ENCODE measurements around the gene TRIM66. TPM values are rescaled to one million over a fixed set of nuclear protein-coding genes. Genes with fewer than 3 reads are reported as not detected.
A peak's percentile ranks its signal among the peaks of the same experiment; 100 is the strongest.

Gene TRIM66
- total RNA-seq, 2 donors from 2014 or later: 2.8 to 10.5 TPM

DNA sequence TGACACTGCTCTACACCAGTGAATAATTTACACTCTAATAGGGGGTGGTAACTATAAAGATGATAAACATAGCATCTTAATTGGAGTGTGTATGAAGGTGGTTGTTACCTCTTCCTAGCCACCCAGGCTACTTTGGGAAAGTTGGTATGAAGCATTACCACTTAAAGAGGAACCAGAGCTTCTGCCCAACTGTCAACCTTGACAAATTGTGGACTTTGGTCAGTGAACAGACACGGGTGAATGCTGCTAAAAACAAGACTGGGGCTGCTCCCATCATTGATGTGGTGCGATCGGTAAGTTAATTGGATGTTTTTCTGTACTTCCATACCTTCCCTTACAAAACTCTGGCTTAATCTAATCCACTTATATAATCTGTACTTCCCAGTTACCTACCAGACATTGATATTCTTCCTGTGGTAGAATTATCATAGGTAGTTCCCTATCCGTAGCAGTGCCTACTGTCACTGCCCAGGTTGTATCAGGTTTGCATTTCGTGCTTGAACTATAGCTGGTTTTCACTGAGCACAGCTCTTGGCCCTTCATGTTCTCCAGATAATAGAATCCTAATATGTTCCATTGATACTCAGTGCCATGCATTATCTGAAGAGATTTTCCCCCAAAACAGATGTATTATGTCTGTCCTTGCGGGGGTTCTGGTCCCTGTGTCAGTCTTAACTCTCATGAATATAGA lies 2.3 kb upstream of the TRIM66 start:
- H3K9me3 ChIP-seq: no peaks in the 10 kb centered on the region
- no peaks in the 10 kb centered on the region for H3K27me3 ChIP-seq (replicated peaks; ENCODE audit: insufficient read depth)
- H3K27ac ChIP-seq: no peak overlapping the region
- peaks cover 0 to 19% of the 10 kb centered on the region in 2 donors for H3K36me3 ChIP-seq
- intact Hi-C loops (cut with DNase I): loop anchor here (5.0 kb wide), 2 partner anchors 128 to 278 kb away; partner anchors contain the start of gene TMEM9B
- no peak for TF ChIP-seq POLR2AphosphoS5 (IDR thresholded peaks at IDR 0.05)
- TF ChIP-seq, protein P1, sequence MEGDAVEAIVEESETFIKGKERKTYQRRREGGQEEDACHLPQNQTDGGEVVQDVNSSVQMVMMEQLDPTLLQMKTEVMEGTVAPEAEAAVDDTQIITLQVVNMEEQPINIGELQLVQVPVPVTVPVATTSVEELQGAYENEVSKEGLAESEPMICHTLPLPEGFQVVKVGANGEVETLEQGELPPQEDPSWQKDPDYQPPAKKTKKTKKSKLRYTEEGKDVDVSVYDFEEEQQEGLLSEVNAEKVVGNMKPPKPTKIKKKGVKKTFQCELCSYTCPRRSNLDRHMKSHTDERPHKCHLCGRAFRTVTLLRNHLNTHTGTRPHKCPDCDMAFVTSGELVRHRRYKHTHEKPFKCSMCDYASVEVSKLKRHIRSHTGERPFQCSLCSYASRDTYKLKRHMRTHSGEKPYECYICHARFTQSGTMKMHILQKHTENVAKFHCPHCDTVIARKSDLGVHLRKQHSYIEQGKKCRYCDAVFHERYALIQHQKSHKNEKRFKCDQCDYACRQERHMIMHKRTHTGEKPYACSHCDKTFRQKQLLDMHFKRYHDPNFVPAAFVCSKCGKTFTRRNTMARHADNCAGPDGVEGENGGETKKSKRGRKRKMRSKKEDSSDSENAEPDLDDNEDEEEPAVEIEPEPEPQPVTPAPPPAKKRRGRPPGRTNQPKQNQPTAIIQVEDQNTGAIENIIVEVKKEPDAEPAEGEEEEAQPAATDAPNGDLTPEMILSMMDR (IDR thresholded peaks at IDR 0.05): no peak
- TF ChIP-seq POLR2A (IDR thresholded peaks at IDR 0.05): no peak
- peaks cover 8% of the 10 kb centered on the region for H3K4me1 ChIP-seq (replicated peaks)
- DNase-seq (ENCODE audit: low spot score): no peak
- WGBS: 84% methylated on average over 6 of the region's 6 CpGs
- H3K4me3 ChIP-seq: no peak overlapping the region

DNA sequence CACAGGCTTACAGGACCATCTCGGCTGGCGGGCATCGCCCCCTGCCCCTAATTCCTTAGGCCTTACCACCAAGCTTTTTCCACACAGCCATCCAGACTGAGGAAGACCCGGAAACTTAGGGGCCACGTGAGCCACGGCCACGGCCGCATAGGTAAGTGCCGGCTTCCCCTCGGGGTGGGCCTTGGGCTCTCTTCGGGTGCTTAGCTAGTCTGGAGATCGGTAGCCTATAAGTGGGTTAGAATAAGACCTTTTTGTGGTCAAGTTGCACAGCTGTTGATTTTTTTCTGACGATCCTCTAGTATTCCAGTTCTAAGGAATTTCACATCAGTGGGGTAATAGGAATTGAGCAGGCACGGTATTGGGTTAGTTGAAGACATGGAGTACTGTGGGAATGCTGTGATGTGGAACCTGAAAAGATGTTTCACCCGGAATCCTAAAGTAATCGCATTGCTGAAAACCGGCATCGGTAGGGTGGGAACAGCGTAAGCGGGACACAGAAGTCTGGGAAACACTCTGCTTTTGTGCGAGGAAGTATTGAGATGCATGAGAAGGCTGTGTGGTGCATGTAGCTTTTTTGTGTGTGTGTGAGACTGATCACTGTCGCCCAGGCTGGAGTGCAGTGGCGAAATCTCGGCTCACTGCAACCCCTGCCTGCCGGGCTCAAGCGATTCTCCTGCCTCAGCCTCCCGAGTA lies 796 bp upstream of the TRIM66 start:
- no peak for DNase-seq (ENCODE audit: low spot score)
- intact Hi-C loops (cut with DNase I): loop anchor here (5.0 kb wide), 2 partner anchors 129 to 279 kb away; partner anchors contain the start of gene TMEM9B

DNA sequence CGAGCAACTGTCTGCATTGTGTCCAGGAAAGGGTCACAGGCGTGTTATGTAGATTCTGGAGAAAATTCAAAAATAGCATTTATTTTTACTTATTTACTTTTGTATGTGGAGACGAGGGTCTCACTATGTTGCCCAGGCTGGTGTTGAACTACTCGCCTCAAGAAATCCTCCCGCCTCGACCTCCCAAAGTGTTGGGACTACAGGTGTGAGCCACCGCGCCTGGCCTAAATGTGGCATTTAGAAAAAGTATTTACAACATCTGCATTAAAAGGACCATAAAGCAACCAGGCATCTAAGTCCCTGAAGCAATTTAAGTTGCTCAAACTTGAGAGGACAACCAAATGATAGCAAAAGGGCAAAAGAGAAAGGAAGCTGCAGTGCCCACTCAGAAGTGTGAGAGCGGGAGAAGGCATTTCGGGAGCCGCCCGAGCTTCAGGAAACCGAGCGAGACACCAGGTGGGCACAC lies 595 bp downstream of the TRIM66 start:
- DNase-seq (ENCODE audit: low spot score): no peak
- Histone ChIP-seq H3K4me1 (replicated peaks) (peaks cover 8% of the 10 kb centered on the region), H3K4me3 (peak overlapping the region; percentile 83 to 84), H3K9me3 (no peaks in the 10 kb centered on the region), H3K27me3 (replicated peaks; ENCODE audit: insufficient read depth) (no peaks in the 10 kb centered on the region), H3K36me3 (peaks cover 0 to 19% of the 10 kb centered on the region in 2 donors), H3K27ac (peak overlapping the region; percentile 91)
- 24% methylated on average over 14 of the region's 14 CpGs for WGBS
- TF ChIP-seq POLR2AphosphoS5 (IDR thresholded peaks at IDR 0.05) (no peak), POLR2A (IDR thresholded peaks at IDR 0.05) (no peak)
- TF ChIP-seq, protein P1 (IDR thresholded peaks at IDR 0.05): no peak
- intact Hi-C loops (cut with DNase I): loop anchor here (5.0 kb wide), 2 partner anchors 130 to 280 kb away; partner anchors contain the start of gene TMEM9B

More for the DNA sequence above, 796 bp upstream of the TRIM66 start:
- no peaks in the 10 kb centered on the region for H3K9me3 ChIP-seq
- H3K27ac ChIP-seq: peak overlapping the region; percentile 91
- H3K27me3 ChIP-seq (replicated peaks; ENCODE audit: insufficient read depth): no peaks in the 10 kb centered on the region
- peak overlapping the region; percentile 83 to 84 for H3K4me3 ChIP-seq
- peaks cover 0 to 19% of the 10 kb centered on the region in 2 donors for H3K36me3 ChIP-seq
- 2% methylated on average over 27 of the region's 27 CpGs for WGBS
- TF ChIP-seq POLR2A (IDR thresholded peaks at IDR 0.05) (no peak), POLR2AphosphoS5 (IDR thresholded peaks at IDR 0.05) (no peak)
- TF ChIP-seq, protein P1 (IDR thresholded peaks at IDR 0.05): no peak
- peaks cover 8% of the 10 kb centered on the region for H3K4me1 ChIP-seq (replicated peaks)

DNA sequence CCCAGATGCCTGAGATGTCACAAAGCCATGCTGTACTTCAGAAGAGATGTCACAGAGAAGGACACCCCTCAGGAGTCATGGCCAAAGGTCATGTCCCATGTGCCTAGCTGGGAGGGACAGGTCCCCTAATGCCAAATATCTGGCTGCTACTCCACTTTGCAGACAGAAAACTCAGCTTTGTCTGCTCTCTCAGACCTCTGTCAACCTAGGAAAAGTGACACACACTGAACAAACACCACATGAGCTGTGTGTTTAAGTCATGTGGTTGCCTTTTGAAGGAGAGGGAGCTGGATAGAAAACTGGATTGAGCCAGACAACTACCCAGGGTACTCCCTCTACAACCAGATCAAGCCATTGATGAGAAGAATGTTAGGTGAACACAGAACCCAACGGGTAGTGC lies 3.5 kb downstream of the TRIM66 start:
- no peaks in the 10 kb centered on the region for H3K9me3 ChIP-seq
- TF ChIP-seq, protein P1 (IDR thresholded peaks at IDR 0.05): no peak
- TF ChIP-seq POLR2AphosphoS5 (IDR thresholded peaks at IDR 0.05) (no peak), POLR2A (IDR thresholded peaks at IDR 0.05) (no peak)
- no peak overlapping the region for H3K4me3 ChIP-seq
- no peak for DNase-seq (ENCODE audit: low spot score)
- H3K27ac ChIP-seq: no peak overlapping the region
- peaks cover 5% of the 10 kb centered on the region for H3K4me1 ChIP-seq (replicated peaks)
- WGBS: 81% methylated on average over 1 of the region's 1 CpG
- H3K36me3 ChIP-seq: no peaks in the 10 kb centered on the region
- intact Hi-C loops (cut with DNase I): no loop called here
- no peaks in the 10 kb centered on the region for H3K27me3 ChIP-seq (replicated peaks; ENCODE audit: insufficient read depth)
